Progenitor cell of endocrine pancreas (in vitro differentiated cells): ENCODE measurements around the gene FAM210A. TPM values are rescaled to one million over a fixed set of nuclear protein-coding genes. Genes with fewer than 3 reads are reported as not detected.

Source experiments
- DNase-seq: peaks from one replicate; pipeline ENCODE4 v3.0.0; 2021; ENCODE audit warnings: low spot score; ENCODE audit not compliant: unreplicated experiment
- H3K27ac Mint-ChIP-seq: 2 replicates; pipeline ENCODE4 v1.8.0; 2021; ENCODE audit warnings: mild to moderate bottlenecking, moderate library complexity, mixed read lengths
- H3K27me3 Mint-ChIP-seq: 2 replicates; pipeline ENCODE4 v1.8.0; 2021; ENCODE audit warnings: mixed read lengths
- H3K36me3 Mint-ChIP-seq: 2 replicates; pipeline ENCODE4 v1.8.0; 2022; ENCODE audit warnings: mixed read lengths; ENCODE audit not compliant: insufficient read depth
- H3K4me1 Mint-ChIP-seq: 2 replicates; pipeline ENCODE4 v1.8.0; 2021; ENCODE audit warnings: low read depth, mixed read lengths
- H3K4me3 Mint-ChIP-seq: 2 replicates; pipeline ENCODE4 v1.8.0; 2021; ENCODE audit warnings: low read depth, mild to moderate bottlenecking, moderate library complexity, mixed read lengths
- H3K9me3 Mint-ChIP-seq: 2 replicates; pipeline ENCODE4 v1.8.0; 2021; ENCODE audit warnings: low read depth, mixed read lengths
- long read RNA-seq: library from polyadenylated mRNA; unstranded; transcript quantifications from one replicate; pipeline ENCODE4 v2.0.0, GENCODE V29; 2020
- total RNA-seq: library from RNA; stranded (reverse); gene quantifications from 2 replicates; pipeline ENCODE4 v1.2.1, GENCODE V29; 2021
- TF ChIP-seq, protein P1 (sequence below): fragments of 200-600 bp; sonication (generic); IDR thresholded peaks from one replicate; pipeline ENCODE4 v1.5.0; 2021; ENCODE audit warnings: antibody characterized with exemption, mild to moderate bottlenecking; ENCODE audit not compliant: unreplicated experiment

Gene FAM210A, protein sequence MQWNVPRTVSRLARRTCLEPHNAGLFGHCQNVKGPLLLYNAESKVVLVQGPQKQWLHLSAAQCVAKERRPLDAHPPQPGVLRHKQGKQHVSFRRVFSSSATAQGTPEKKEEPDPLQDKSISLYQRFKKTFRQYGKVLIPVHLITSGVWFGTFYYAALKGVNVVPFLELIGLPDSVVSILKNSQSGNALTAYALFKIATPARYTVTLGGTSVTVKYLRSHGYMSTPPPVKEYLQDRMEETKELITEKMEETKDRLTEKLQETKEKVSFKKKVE
- total RNA-seq, result 11.0 and 12.7 TPM in 2 replicates
- long read RNA-seq, full-length matches to known transcripts, result 5 of 8 reads
- long read RNA-seq, partial matches to known transcripts, result 1 of 8 reads
- long read RNA-seq, other reads (novel, unspliced or antisense), result 2 of 8 reads

DNA sequence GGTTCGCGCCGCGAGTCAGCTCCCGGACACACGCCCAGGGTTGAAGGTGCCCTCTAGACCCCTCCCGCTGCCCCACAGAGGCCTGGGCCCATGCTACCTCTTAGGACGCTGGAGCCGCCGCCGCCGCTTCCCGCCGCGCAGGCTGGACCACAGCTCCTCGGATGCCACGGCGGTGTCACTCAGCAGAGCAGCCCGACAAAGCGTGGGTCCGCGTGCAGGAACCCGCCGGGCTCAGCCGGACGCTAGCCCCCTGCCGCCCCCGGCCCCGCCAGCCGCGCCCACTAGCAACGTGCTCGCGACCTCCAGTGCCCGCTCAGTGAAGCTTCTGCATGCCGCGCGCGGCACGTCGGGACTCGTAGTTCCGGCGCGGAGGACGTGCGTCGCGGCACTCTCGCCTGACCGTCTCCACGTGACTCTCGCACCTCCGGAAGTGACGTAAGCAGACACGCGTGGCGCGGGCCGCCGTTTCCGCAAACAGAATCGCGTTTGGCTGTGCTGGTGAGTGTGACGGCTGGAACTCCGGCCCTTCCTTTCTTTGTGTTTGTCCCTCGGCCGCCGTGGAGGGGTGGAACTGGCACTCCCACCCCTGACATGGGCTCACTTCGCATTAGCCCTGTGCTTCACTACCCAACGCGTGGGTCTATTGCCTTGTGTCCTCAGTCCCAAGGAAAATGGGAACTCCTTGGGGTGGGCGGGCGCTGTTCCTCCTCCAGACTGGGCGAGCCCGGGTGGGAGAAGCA lies at the start of gene FAM210A, which contains the start of gene RNMT:
FAM210A (minus strand) TSS at position 327 of the 740 bp plus-strand sequence. CDS start 44,481 bp downstream, outside the sequence.
RNMT (plus strand) TSS at position 442 of the 740 bp plus-strand sequence. CDS start 4,845 bp downstream, outside the sequence.
- no peaks in the 10 kb centered on the region for H3K36me3 Mint-ChIP-seq

DNA sequence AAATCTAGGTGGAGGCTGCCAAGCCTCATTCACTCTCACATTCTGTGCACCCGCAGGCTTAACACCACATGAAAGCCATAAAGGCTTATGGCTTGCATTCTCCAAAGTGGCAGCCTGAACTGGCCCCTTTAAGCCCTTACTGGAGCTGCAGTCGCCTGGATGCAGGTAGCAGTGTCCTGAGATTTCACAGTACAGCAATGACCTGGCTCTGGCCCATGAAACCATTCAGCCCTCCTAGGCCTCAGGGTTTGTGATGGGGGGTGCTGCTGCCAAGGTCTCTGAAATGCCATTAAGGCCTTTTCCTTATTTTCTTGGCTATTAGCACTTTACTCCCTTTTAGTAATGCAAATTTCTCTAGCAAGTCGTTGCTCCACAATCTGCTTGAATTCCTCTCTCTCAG lies 48.7 kb upstream of the FAM210A start:
- no peaks in the 10 kb centered on the region for H3K27me3 Mint-ChIP-seq
- H3K27ac Mint-ChIP-seq, result no peak overlapping the region
- TF ChIP-seq, protein P1, sequence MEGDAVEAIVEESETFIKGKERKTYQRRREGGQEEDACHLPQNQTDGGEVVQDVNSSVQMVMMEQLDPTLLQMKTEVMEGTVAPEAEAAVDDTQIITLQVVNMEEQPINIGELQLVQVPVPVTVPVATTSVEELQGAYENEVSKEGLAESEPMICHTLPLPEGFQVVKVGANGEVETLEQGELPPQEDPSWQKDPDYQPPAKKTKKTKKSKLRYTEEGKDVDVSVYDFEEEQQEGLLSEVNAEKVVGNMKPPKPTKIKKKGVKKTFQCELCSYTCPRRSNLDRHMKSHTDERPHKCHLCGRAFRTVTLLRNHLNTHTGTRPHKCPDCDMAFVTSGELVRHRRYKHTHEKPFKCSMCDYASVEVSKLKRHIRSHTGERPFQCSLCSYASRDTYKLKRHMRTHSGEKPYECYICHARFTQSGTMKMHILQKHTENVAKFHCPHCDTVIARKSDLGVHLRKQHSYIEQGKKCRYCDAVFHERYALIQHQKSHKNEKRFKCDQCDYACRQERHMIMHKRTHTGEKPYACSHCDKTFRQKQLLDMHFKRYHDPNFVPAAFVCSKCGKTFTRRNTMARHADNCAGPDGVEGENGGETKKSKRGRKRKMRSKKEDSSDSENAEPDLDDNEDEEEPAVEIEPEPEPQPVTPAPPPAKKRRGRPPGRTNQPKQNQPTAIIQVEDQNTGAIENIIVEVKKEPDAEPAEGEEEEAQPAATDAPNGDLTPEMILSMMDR, result no peak
- no peaks in the 10 kb centered on the region for H3K36me3 Mint-ChIP-seq
- no peaks in the 10 kb centered on the region for H3K4me1 Mint-ChIP-seq
- no peak overlapping the region for H3K4me3 Mint-ChIP-seq
- no peak for DNase-seq
- peaks cover 10% of the 10 kb centered on the region for H3K9me3 Mint-ChIP-seq

More for the DNA sequence above, at the start of gene FAM210A, which contains the start of gene RNMT:
- H3K27me3 Mint-ChIP-seq, result no peaks in the 10 kb centered on the region
- no peaks in the 10 kb centered on the region for H3K9me3 Mint-ChIP-seq
- peaks cover 21% of the 10 kb centered on the region for H3K4me1 Mint-ChIP-seq
- peak; percentile 87 for DNase-seq
- H3K4me3 Mint-ChIP-seq, result peak within 1 kb of the TSS; percentile 95
- TF ChIP-seq, protein P1, result no peak
- H3K27ac Mint-ChIP-seq, result peak within 1 kb of the TSS; percentile 99

DNA sequence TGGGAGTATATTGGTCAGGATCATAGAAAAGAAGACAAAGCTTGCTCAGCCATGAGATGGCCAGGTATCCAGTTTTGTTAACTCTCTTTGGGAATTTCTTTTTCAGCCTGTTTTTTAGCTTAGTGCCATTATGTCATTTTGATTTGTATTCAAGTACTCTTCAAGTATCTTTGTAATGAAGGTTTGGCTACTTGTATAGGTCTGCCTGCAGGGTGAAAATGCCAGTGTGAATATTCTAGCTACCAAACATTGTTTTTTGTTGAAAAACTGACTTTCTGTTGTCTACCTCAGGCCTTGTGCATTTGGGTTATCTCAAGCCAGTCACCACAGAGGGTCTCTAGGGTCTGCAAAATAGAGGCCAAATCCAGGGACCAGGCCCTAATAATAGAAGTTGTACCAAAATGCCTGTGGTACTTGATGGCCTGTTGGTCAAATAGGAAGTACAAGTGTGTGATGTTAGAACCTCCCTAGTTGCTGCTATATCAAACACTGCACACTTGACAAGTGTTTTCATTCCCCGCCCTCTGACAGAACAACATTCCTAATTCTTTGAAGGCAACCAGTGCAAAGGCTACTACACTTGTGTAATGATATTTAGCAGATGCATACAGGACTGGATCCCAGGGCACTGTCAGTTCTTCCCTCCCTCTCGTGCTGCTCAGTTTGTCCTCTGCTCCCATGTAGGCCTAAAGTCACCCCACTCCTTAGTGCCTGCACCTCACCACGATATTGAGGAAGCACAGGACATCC lies 36.5 kb upstream of the FAM210A start:
- no peak for DNase-seq
- H3K36me3 Mint-ChIP-seq, result peaks cover 33% of the 10 kb centered on the region

DNA sequence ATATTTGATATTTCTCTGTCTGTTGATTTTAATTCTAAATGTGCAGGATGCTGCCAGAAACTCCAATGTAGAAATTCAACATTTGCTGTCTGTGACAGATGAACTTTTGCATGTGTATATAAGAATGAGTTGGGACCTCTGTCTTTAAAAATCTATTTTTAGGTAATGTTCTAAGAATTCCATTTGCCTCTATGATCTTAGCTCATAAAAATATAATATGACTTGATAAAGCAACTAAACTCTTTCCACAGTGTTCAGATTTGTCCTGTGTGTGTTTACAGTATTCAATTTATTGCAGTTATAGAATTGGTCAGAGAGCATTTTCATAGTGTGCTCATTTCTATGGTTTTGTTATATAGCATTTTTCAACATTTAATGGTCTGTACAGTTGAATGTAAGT lies 33.7 kb upstream of the FAM210A start:
- no peak overlapping the region for H3K27ac Mint-ChIP-seq
- TF ChIP-seq, protein P1, result no peak
- peaks cover 41% of the 10 kb centered on the region for H3K36me3 Mint-ChIP-seq
- no peak for DNase-seq
- peaks cover 10% of the 10 kb centered on the region for H3K9me3 Mint-ChIP-seq
- no peak overlapping the region for H3K4me3 Mint-ChIP-seq
- no peaks in the 10 kb centered on the region for H3K4me1 Mint-ChIP-seq
- H3K27me3 Mint-ChIP-seq, result no peaks in the 10 kb centered on the region

More for the DNA sequence above, 36.5 kb upstream of the FAM210A start:
- Mint-ChIP-seq H3K4me3 (no peak overlapping the region), H3K27ac (no peak overlapping the region), H3K27me3 (no peaks in the 10 kb centered on the region), H3K9me3 (peaks cover 27% of the 10 kb centered on the region), H3K4me1 (no peaks in the 10 kb centered on the region)
- TF ChIP-seq, protein P1, result no peak

DNA sequence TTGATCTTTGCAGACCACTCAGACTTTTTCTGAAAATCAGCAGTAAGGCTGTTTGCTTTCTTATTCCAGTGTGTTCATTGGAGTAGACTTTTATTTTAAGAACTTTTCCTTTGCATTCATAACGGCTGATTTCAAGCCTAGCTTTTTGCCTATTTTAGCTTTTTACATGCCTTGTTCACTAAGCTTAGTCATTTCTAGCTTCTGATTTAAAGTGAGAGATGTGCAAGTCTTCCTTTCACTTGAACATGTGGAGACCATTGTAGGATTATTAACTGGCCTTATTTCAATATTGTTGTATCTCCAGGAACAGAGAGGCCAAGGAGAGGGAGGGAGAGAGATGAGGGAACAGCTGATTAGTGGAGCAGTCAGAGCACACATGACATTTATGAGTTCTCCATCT lies 32.3 kb upstream of the FAM210A start:
- Mint-ChIP-seq H3K27ac (no peak overlapping the region), H3K4me3 (no peak overlapping the region), H3K36me3 (peaks cover 37% of the 10 kb centered on the region)

More for the DNA sequence above, 32.3 kb upstream of the FAM210A start:
- Mint-ChIP-seq H3K4me1 (no peaks in the 10 kb centered on the region), H3K27me3 (no peaks in the 10 kb centered on the region), H3K9me3 (no peaks in the 10 kb centered on the region)
- TF ChIP-seq, protein P1, result no peak
- no peak for DNase-seq
